Osteoblast (primary cell): ENCODE data around the gene MKNK1. TPM values are rescaled to one million over a fixed set of nuclear protein-coding genes. Genes with fewer than 3 reads are reported as not detected.

Source experiments
- DNase-seq: peaks from one replicate; pipeline ENCODE4 v3.0.0; 2011; ENCODE audit warnings: low spot score, mixed read lengths; ENCODE audit not compliant: insufficient read length; ENCODE audit errors: missing footprints
- H2AFZ ChIP-seq: 2 replicates; pipeline ENCODE4 v1.6.0; 2011; ENCODE audit warnings: mild to moderate bottlenecking, low read length
- H3K27ac ChIP-seq: 2 replicates; pipeline ENCODE4 v1.5.1; 2011; ENCODE audit warnings: mild to moderate bottlenecking, low read depth, low read length, moderate library complexity
- H3K27me3 ChIP-seq: 2 replicates; pipeline ENCODE4 v1.6.0; 2012; ENCODE audit warnings: mild to moderate bottlenecking, control low read depth, inconsistent platforms, low read length, moderate library complexity; ENCODE audit not compliant: insufficient read depth
- H3K36me3 ChIP-seq: 2 replicates; pipeline ENCODE4 v1.5.1; 2011; ENCODE audit warnings: mild to moderate bottlenecking, low read length, control low read depth, moderate library complexity; ENCODE audit not compliant: insufficient read depth
- H3K4me1 ChIP-seq: 2 replicates; pipeline ENCODE4 v1.5.1; 2011; ENCODE audit warnings: mild to moderate bottlenecking, low read length, control low read depth, moderate library complexity; ENCODE audit not compliant: insufficient read depth
- H3K4me2 ChIP-seq: 2 replicates; pipeline ENCODE4 v1.6.0; 2011; ENCODE audit warnings: mild to moderate bottlenecking, low read length; ENCODE audit not compliant: insufficient read depth
- H3K4me3 ChIP-seq: fragments of 200-600 bp; sonication (generic); 3 replicates; pipeline ENCODE4 v1.5.1; 2012; ENCODE audit warnings: mild to moderate bottlenecking, low read length, inconsistent platforms; ENCODE audit not compliant: insufficient read depth
- H3K79me2 ChIP-seq: 2 replicates; pipeline ENCODE4 v1.6.0; 2012; ENCODE audit warnings: mild to moderate bottlenecking, low read length, control low read depth, inconsistent platforms; ENCODE audit not compliant: insufficient read depth
- H3K9me3 ChIP-seq: 2 replicates; pipeline ENCODE4 v1.5.1; 2011; ENCODE audit warnings: low read depth, low read length, control low read depth
- H4K20me1 ChIP-seq: 2 replicates; pipeline ENCODE4 v1.6.0; 2012; ENCODE audit warnings: mild to moderate bottlenecking, low read length, control low read depth; ENCODE audit not compliant: insufficient read depth
- CTCF ChIP-seq: IDR thresholded peaks from 2 replicates; pipeline ENCODE4 v1.5.1; 2011; ENCODE audit warnings: mild to moderate bottlenecking, low read depth, low read length, moderate library complexity; ENCODE audit errors: extremely low read depth
- total RNA-seq: library from RNA; depleted of rRNA; stranded (reverse); fragments of >200 nt; gene quantifications from 2 replicates; pipeline ENCODE4 v1.2.3, GENCODE V29; 2012

The MKNK1 gene
- total RNA-seq, 1 donor = 31.8 TPM

DNA sequence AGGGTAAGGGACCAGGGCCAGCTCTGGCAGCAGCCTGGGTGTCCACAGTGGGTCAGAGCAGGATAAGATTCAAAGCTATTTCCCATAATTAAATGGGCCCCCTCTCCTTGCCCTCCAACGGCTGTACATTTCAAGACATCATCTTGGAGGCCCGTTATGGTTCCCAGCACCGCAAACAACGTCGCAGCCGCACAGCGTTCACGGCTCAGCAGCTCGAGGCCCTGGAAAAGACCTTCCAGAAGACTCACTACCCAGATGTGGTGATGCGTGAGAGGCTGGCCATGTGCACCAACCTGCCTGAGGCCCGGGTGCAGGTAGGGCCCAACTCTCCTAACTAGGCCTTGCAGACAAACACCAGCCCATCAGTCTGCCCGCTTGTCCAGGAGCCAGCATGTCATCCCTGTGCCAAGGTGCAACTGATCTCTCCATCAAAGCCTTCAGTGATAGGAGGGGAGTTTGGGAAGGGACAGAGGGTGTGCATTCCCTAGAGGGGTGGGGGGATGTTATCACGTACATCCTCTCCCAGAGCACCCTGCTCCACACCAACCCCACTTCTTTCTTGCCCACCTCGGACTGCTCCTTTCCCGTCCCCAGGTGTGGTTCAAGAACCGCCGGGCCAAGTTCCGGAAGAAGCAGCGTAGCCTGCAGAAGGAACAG, 93.6 kb downstream of the MKNK1 start:
- Histone ChIP-seq H3K4me2 (no peak overlapping the region), H3K4me1 (peaks cover 4% of the 10 kb centered on the region), H2AFZ (no peak overlapping the region), H3K79me2 (no peaks in the 10 kb centered on the region), H4K20me1 (no peaks in the 10 kb centered on the region), H3K9me3 (no peaks in the 10 kb centered on the region), H3K27ac (no peak overlapping the region), H3K36me3 (no peaks in the 10 kb centered on the region), H3K27me3 (peaks cover 7% of the 10 kb centered on the region), H3K4me3 (no peak overlapping the region)
- no peak for TF ChIP-seq CTCF
- peak; percentile 80 for DNase-seq

DNA sequence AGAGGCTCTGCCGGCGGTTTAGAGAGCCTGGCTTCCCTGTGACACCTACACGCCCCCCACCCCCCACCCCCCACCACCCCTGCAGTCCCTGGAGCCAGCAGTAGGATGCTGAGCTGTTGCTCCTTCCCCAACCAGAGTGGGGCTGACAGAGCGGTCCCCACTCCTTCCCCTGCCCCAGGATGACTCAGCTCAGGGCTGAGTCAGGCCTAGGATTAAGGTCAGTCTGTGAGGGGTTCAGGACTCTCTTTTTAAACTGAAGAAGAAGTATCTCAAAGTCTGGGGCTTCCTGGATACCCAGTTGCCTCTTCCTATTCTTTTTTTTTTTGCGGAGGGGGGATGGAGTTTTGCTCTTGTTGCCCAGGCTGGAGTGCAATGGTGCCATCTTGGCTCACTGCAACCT, 95.3 kb downstream of the MKNK1 start:
- H3K9me3 ChIP-seq = no peaks in the 10 kb centered on the region
- H2AFZ ChIP-seq = no peak overlapping the region
- no peak for TF ChIP-seq CTCF
- H3K79me2 ChIP-seq = no peaks in the 10 kb centered on the region
- H3K4me3 ChIP-seq = no peak overlapping the region
- H4K20me1 ChIP-seq = no peaks in the 10 kb centered on the region
- no peak overlapping the region for H3K27ac ChIP-seq
- H3K36me3 ChIP-seq = no peaks in the 10 kb centered on the region
- H3K4me2 ChIP-seq = no peak overlapping the region
- DNase-seq = peak; percentile 96
- H3K27me3 ChIP-seq = peaks cover 5% of the 10 kb centered on the region
- peaks cover 4% of the 10 kb centered on the region for H3K4me1 ChIP-seq

Other genes starting within 250 kb of the MKNK1 start
- 2.4 and 4.0 TPM in 2 replicates for gene FAAH, start 210.0 kb downstream of the MKNK1 start, total RNA-seq
- gene DMBX1, start 114.4 kb downstream of the MKNK1 start, total RNA-seq = not detected in 2 replicates
- not detected in 2 replicates for gene KNCN, start 52.6 kb downstream of the MKNK1 start, total RNA-seq
- gene MOB3C, start 12.5 kb upstream of the MKNK1 start, total RNA-seq = 8.3 and 8.7 TPM in 2 replicates
- gene ATPAF1, start 64.1 kb upstream of the MKNK1 start, total RNA-seq = 53.6 and 57.8 TPM in 2 replicates
- 0.29 TPM in 1 of 2 replicates, not detected in the other for gene TEX38, start 67.6 kb upstream of the MKNK1 start, total RNA-seq
- gene EFCAB14, start 114.8 kb upstream of the MKNK1 start, total RNA-seq = 61.3 and 63.7 TPM in 2 replicates
- not detected in 2 replicates for gene CYP4B1, start 194.8 kb upstream of the MKNK1 start, total RNA-seq